Measurements from ENCODE around the gene KLHL42.

- TF ChIP-seq, protein P1, sequence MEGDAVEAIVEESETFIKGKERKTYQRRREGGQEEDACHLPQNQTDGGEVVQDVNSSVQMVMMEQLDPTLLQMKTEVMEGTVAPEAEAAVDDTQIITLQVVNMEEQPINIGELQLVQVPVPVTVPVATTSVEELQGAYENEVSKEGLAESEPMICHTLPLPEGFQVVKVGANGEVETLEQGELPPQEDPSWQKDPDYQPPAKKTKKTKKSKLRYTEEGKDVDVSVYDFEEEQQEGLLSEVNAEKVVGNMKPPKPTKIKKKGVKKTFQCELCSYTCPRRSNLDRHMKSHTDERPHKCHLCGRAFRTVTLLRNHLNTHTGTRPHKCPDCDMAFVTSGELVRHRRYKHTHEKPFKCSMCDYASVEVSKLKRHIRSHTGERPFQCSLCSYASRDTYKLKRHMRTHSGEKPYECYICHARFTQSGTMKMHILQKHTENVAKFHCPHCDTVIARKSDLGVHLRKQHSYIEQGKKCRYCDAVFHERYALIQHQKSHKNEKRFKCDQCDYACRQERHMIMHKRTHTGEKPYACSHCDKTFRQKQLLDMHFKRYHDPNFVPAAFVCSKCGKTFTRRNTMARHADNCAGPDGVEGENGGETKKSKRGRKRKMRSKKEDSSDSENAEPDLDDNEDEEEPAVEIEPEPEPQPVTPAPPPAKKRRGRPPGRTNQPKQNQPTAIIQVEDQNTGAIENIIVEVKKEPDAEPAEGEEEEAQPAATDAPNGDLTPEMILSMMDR (IDR thresholded peaks at IDR 0.05), result no peak
- no peak for TF ChIP-seq POLR2A (IDR thresholded peaks at IDR 0.05)
Observed at GRCh38 chr12:27823038-27823437, 43.0 kb downstream of the KLHL42 start.

Data from Peyer's patch (tissue), 4 donors.